D721Med (cell line): ENCODE measurements around the gene C8A.

Source experiments
- DNase-seq: peaks from one replicate; pipeline ENCODE4 v3.0.0; 2011; ENCODE audit warnings: low spot score; ENCODE audit not compliant: insufficient read length
- FAIRE-seq: peaks from 2 replicates; lab custom pipeline; 2011; peaks lifted over from hg19 to GRCh38; lab: Jason Lieb, UNC
- TF ChIP-seq, protein P1 (sequence below): IDR thresholded peaks from 2 replicates; pipeline ENCODE4 v1.5.1; 2012; ENCODE audit warnings: mild to moderate bottlenecking, control low read depth; ENCODE audit not compliant: insufficient read depth; ENCODE audit errors: missing control alignments

C8A gene

DNA sequence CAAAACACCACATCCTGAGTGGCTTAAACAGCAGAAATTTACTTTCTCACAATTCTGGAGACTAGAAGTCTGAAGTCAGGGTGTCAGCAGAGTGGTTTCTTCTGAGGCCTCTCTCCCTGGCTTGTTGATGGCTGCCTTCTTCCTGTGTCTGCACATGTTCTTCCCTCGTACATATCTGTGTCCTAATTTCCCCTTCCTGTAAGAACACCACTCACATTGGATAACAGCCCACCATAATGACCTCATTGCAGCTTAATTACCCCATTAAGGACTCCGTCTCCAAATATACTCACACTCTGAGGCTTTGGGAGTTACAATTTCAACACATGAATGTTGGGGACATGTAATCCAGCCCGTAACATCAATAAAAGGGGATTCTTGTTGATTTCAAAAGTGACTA, 23.4 kb downstream of the C8A start:
- FAIRE-seq (no peak), DNase-seq (no peak)
- TF ChIP-seq, protein P1, sequence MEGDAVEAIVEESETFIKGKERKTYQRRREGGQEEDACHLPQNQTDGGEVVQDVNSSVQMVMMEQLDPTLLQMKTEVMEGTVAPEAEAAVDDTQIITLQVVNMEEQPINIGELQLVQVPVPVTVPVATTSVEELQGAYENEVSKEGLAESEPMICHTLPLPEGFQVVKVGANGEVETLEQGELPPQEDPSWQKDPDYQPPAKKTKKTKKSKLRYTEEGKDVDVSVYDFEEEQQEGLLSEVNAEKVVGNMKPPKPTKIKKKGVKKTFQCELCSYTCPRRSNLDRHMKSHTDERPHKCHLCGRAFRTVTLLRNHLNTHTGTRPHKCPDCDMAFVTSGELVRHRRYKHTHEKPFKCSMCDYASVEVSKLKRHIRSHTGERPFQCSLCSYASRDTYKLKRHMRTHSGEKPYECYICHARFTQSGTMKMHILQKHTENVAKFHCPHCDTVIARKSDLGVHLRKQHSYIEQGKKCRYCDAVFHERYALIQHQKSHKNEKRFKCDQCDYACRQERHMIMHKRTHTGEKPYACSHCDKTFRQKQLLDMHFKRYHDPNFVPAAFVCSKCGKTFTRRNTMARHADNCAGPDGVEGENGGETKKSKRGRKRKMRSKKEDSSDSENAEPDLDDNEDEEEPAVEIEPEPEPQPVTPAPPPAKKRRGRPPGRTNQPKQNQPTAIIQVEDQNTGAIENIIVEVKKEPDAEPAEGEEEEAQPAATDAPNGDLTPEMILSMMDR: no peak

DNA sequence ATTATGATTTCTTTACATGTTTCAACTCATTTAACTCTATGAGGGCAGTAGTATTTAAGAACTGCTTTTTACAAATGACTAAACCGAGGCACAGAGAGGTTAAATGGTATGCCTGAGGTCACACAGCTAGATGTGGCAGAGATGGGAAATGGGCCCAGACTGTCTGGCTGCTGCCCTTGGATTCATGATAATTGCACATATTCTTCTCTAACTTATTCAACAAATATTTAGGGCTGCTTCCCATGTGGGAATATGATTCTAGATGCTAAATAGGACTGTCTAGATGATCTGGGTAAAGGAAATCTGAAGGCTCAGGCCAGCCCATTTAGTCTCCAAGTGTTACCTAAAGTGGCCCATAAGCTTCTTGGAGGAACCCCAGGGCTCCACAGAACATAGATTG, 26.2 kb downstream of the C8A start:
- no peak for FAIRE-seq
- TF ChIP-seq, protein P1: no peak
- DNase-seq: no peak

DNA sequence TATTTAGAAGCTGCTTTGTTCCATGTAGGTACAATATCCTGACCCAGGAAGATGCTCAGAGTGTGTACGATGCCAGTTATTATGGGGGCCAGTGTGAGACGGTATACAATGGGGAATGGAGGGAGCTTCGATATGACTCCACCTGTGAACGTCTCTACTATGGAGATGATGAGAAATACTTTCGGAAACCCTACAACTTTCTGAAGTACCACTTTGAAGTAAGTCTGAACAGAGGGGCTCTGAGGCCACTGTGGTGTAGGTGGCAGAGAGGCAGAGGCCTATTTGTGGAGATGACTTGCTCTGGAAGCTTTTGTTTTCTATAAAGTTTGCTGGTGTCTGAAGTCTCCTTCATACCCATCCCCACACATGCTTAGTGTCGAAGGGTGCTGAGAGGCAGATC, 26.8 kb downstream of the C8A start:
- DNase-seq: no peak
- TF ChIP-seq, protein P1: no peak
- FAIRE-seq: no peak

DNA sequence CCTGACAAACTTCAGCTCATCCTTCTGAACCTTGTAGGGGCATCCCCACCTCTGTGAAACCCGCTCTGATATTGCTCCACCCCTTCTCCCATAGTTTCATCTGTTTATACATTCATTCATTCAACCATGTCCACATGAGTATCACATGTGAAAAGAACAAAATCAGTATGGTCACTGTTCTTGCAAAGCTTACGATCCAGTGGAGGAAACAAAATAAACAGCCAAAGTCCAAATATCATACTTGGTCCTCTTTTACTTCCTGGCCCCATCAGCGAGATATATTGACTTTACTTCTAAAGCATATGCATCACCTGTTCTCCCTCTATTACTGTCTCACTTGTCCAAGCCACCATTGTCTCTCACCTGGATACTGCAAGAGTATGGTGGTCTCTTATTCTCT, 35.6 kb downstream of the C8A start:
- TF ChIP-seq, protein P1: no peak
- FAIRE-seq: no peak
- no peak for DNase-seq

DNA sequence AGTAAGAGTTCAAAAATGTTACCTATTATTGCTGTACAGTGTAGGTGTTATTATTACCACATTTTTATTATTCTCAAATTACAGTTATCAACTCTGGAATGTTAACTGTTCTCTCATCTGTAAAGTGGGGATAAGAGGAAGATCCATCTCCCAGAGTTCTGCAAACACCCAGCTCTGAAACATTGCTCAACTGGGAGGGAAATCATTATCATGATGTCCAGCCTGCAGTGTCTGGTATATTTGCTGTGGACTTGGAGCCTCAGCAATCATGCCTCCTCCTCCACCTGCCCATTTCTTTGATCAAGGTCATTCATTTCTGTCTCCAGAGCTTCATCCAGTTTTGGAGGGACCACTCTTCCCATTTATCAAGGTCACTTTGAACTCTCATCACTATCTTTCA, 39.4 kb downstream of the C8A start:
- TF ChIP-seq, protein P1: no peak
- FAIRE-seq: no peak
- no peak for DNase-seq

DNA sequence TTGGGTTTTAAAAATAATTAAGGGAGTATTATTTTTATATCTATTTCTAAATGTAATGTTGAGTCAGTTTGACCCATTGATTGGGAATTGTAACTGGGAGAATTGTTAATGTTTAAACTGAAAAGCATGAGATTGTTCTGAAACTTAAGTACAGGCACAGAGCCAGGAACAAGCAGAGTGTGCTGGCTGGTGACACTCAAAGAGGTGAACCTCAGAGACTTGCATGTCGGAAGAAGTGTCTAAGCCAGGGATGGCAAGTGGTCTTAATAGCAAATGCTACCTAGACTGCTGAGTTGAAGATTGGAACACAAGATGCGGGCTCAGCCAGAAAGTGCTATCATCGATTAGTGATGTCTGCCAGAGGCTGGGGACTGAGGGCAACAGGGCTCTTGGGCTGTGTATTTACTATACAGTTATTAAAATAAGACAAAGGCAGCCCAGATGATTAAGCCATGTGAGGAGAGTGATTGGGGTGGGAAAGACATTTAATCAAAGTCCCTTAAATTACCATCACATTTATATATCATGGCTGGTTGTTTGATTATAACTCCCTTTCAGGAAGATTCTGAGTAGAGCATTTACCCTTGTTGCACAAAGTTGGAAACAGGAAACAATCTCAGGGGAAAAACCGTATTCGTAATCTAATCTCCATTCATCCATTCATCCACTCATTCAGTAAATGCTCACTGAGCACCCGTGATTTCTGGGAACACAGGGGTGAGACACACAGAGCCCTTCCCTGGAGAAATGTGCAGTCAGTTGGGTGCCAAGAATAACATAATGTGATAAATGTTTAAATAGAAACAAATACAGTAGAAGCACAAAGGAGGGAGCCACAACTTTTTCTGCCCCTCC, 42.8 kb downstream of the C8A start:
- no peak for FAIRE-seq
- no peak for DNase-seq
- TF ChIP-seq, protein P1: no peak

DNA sequence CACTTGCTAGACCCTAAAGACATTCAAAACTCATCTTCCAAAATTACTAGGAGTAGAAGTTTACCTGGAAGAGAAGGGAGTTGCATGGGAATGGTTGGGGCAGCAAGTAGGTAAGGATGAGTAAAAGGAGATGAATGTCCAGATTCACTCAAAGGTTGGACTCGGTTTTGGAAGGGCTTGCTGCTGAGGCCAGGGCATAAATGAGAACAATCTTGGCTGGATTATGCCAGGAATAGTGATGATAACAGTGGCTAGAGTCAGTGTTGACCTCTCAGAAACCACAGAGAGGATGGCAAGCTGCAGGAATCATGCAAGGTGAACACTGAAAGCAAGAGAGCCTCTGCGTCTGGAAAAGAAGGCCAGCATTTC, 43.4 kb downstream of the C8A start:
- FAIRE-seq: no peak
- no peak for DNase-seq
- TF ChIP-seq, protein P1: no peak
